K562 (cell line): ENCODE data around the gene ADAMTS14. TPM values are rescaled to one million over a fixed set of nuclear protein-coding genes. Genes with fewer than 3 reads are reported as not detected.

Experiments
- BRD9 ChIP-seq: fragments of 450-650 bp; IDR thresholded peaks from 2 replicates; pipeline ENCODE4 v1.6.1; 2018; ENCODE audit warnings: low read depth; ENCODE audit not compliant: partially characterized antibody
- CREBBP ChIP-seq: IDR thresholded peaks from one replicate; pipeline ENCODE4 v1.6.1; 2012; ENCODE audit warnings: low read depth, mild to moderate bottlenecking, control low read depth, inconsistent platforms, low read length
- DACH1 ChIP-seq: fragments of 450-650 bp; IDR thresholded peaks from 2 replicates; pipeline ENCODE4 v1.6.1; 2018; ENCODE audit not compliant: partially characterized antibody
- E2F6 ChIP-seq, 2 experiments: IDR thresholded peaks; 2 replicates each; pipeline ENCODE4 v1.6.1; 2011; ENCODE audit warnings: borderline replicate concordance in 1 of 2, control low read depth in 1 of 2, low read depth in 1 of 2, low read length in 1 of 2, mild to moderate bottlenecking in 1 of 2, mixed read lengths in 1 of 2, moderate library complexity in 1 of 2; ENCODE audit not compliant: insufficient read depth in 1 of 2, insufficient read length in 1 of 2, poor library complexity in 1 of 2, severe bottlenecking in 1 of 2; ENCODE audit errors: extremely low read depth in 1 of 2
- GATAD2B ChIP-seq: fragments of 450-650 bp; IDR thresholded peaks from 2 replicates; pipeline ENCODE4 v1.6.1; 2017; ENCODE audit warnings: mild to moderate bottlenecking, borderline replicate concordance
- HCFC1 ChIP-seq: IDR thresholded peaks from 2 replicates; pipeline ENCODE4 v1.6.1; 2012; ENCODE audit warnings: low read depth, low read length, improper control_type of control experiment
- JUND ChIP-seq, 2 experiments: IDR thresholded peaks; 2 replicates in 1 of 2; 3 replicates in 1 of 2; pipeline ENCODE4 v1.6.1; 2011; ENCODE audit warnings: borderline replicate concordance in 2 of 2, low read depth in 2 of 2, low read length in 2 of 2, improper control_type of control experiment in 1 of 2, missing biosample characterization in 1 of 2, missing genetic modification characterization in 1 of 2, missing genetic modification reagents in 1 of 2
- KDM1A ChIP-seq, 2 experiments: fragments of 450-650 bp; IDR thresholded peaks; 2 replicates each; pipeline ENCODE4 v1.6.1; 2016; ENCODE audit warnings: mild to moderate bottlenecking in 2 of 2
- LCOR ChIP-seq: sonication (generic); formaldehyde crosslinking; IDR thresholded peaks from 2 replicates; pipeline ENCODE4 v1.8.0; 2022; ENCODE audit warnings: mild to moderate bottlenecking, missing genetic modification reagents
- NR4A1 ChIP-seq, 2 experiments: fragments of 250-450 bp in 1 of 2; fragments of 450-650 bp in 1 of 2; sonication (Bioruptor Pico) in 1 of 2; IDR thresholded peaks; 2 replicates each; pipeline versions ENCODE4 v1.4.0 to v1.6.1; 2016 to 2020; ENCODE audit warnings: mild to moderate bottlenecking in 2 of 2, missing compliant biosample characterization in 1 of 2, missing genetic modification characterization in 1 of 2, moderate library complexity in 1 of 2
- SMAD3 ChIP-seq: fragments of 450-650 bp; formaldehyde crosslinking; conservative IDR thresholded peaks from 2 replicates; pipeline ENCODE4 v1.4.0; 2020; ENCODE audit warnings: mild to moderate bottlenecking
- SMAD4 ChIP-seq: fragments of 250-450 bp; sonication (Bioruptor Pico); conservative IDR thresholded peaks from 2 replicates; pipeline ENCODE4 v1.8.0; 2021; ENCODE audit warnings: inconsistent platforms, mild to moderate bottlenecking, moderate library complexity
- STAG1 ChIP-seq: sonication (generic); formaldehyde crosslinking; IDR thresholded peaks from 2 replicates; pipeline ENCODE4 v1.5.0; 2020; ENCODE audit warnings: missing genetic modification reagents, borderline replicate concordance
- STAT5A ChIP-seq: IDR thresholded peaks from 2 replicates; pipeline ENCODE4 v1.6.1; 2012; ENCODE audit warnings: low read length, inconsistent platforms, borderline replicate concordance
- TFAP4 ChIP-seq: sonication (generic); formaldehyde crosslinking; IDR thresholded peaks from 2 replicates; pipeline ENCODE4 v1.8.0; 2022; ENCODE audit warnings: missing genetic modification reagents, mild to moderate bottlenecking, moderate library complexity, borderline replicate concordance
- ZNF239 ChIP-seq: fragments of 250-450 bp; sonication (Bioruptor Pico); IDR thresholded peaks from 2 replicates; pipeline ENCODE4 v1.4.0; 2020; ENCODE audit warnings: mild to moderate bottlenecking
- ZNF584 ChIP-seq: fragments of 200-800 bp; sonication (Bioruptor generic); IDR thresholded peaks from 2 replicates; pipeline ENCODE4 v1.6.1; 2016; ENCODE audit warnings: low read depth, mild to moderate bottlenecking, missing genetic modification characterization, missing compliant biosample characterization
- ZNF586 ChIP-seq: fragments of 450-650 bp; formaldehyde crosslinking; conservative IDR thresholded peaks from 2 replicates; pipeline ENCODE4 v1.4.0; 2020; ENCODE audit warnings: mild to moderate bottlenecking, moderate library complexity
- ZNF589 ChIP-seq: fragments of 200-800 bp; sonication (Bioruptor generic); IDR thresholded peaks from 2 replicates; pipeline ENCODE4 v1.6.1; 2016; ENCODE audit warnings: low read depth, missing genetic modification characterization, missing compliant biosample characterization
- polyA plus RNA-seq, 8 experiments: library from polyadenylated mRNA; depleted of rRNA in 4 of 8; stranded (reverse) in 5 of 8; unstranded in 3 of 8; fragments of >200 nt; fragmentation: Nextera tagmentation in 2 of 8; fragmentation: Illumina TruSeq in 1 of 8; extraction: Ambion mirVana in 2 of 8; extraction: Trizol in 1 of 8; gene quantifications; 2 replicates each; pipeline versions ENCODE4 v1.2.1 to v1.2.3, GENCODE V29; 2011 to 2014; ENCODE audit warnings: inconsistent platforms in 1 of 8, missing spikeins in 1 of 8
- total RNA-seq, 7 experiments: library from RNA; depleted of rRNA in 6 of 7; stranded (reverse); fragments of >200 nt in 6 of 7; fragmentation: Illumina TruSeq in 2 of 7; extraction: Trizol in 2 of 7; gene quantifications; 2 replicates each; pipeline versions ENCODE4 v1.2.1 to v1.2.3, GENCODE V29; 2011 to 2021; ENCODE audit warnings: low replicate concordance in 1 of 7
- TF ChIP-seq, protein P1 (sequence below), 2 experiments: fragments of 250-450 bp in 1 of 2; fragments of 450-650 bp in 1 of 2; sonication (Bioruptor Pico) in 1 of 2; IDR thresholded peaks; 2 replicates each; pipeline versions ENCODE4 v1.6.1 to v1.8.0; 2016 to 2021; ENCODE audit warnings: mild to moderate bottlenecking in 2 of 2, moderate library complexity in 2 of 2, missing compliant biosample characterization in 1 of 2, missing genetic modification characterization in 1 of 2
- TF ChIP-seq, protein P2 (sequence below): fragments of 450-650 bp; formaldehyde crosslinking; IDR thresholded peaks from 2 replicates; pipeline ENCODE4 v1.4.0; 2020; ENCODE audit warnings: mild to moderate bottlenecking, moderate library complexity
- TF ChIP-seq, protein P3 (sequence below): fragments of 250-450 bp; sonication (Bioruptor Pico); IDR thresholded peaks from 2 replicates; pipeline ENCODE4 v1.8.0; 2021; ENCODE audit warnings: mild to moderate bottlenecking, moderate library complexity

The ADAMTS14 gene
- total and polyA plus RNA-seq, 9 of the 15 experiments (the other 6 are each of a cell fraction or from before 2014, with no cell fraction given): 0.04 to 37.4 (median 15.9) TPM

- no peak for TF ChIP-seq STAG1 (CRISPR knock-in tag)
- peak; percentile 92 for TF ChIP-seq ZNF589 (CRISPR knock-in tag)
- TF ChIP-seq TFAP4 (CRISPR knock-in tag): no peak
- TF ChIP-seq HCFC1: no peak
- TF ChIP-seq KDM1A (IDR thresholded peaks at IDR 0.05): no peak
- TF ChIP-seq BRD9: peak; percentile 92
- TF ChIP-seq, protein P1, sequence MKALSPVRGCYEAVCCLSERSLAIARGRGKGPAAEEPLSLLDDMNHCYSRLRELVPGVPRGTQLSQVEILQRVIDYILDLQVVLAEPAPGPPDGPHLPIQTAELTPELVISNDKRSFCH (CRISPR knock-in tag; IDR thresholded peaks at IDR 0.05): no peak
- TF ChIP-seq, protein P1 (tag; IDR thresholded peaks at IDR 0.05): peak; percentile 88
- peak; percentile 86 for TF ChIP-seq JUND (IDR thresholded peaks at IDR 0.05; ENCODE audit: borderline replicate concordance, low read depth, low read length)
- peak; percentile 83; the same call in 2 of the 3 replicates for TF ChIP-seq JUND (tag; IDR thresholded peaks at IDR 0.05; ENCODE audit: borderline replicate concordance, low read depth, low read length)
- TF ChIP-seq GATAD2B: no peak
- peak; percentile 82 for TF ChIP-seq SMAD3 (CRISPR knock-in tag)
- TF ChIP-seq CREBBP: no peak
- TF ChIP-seq LCOR (CRISPR knock-in tag): no peak
- no peak for TF ChIP-seq ZNF586 (CRISPR knock-in tag)
- no peak for TF ChIP-seq STAT5A
- TF ChIP-seq SMAD4 (CRISPR knock-in tag): peak; percentile 81
- TF ChIP-seq, protein P2, sequence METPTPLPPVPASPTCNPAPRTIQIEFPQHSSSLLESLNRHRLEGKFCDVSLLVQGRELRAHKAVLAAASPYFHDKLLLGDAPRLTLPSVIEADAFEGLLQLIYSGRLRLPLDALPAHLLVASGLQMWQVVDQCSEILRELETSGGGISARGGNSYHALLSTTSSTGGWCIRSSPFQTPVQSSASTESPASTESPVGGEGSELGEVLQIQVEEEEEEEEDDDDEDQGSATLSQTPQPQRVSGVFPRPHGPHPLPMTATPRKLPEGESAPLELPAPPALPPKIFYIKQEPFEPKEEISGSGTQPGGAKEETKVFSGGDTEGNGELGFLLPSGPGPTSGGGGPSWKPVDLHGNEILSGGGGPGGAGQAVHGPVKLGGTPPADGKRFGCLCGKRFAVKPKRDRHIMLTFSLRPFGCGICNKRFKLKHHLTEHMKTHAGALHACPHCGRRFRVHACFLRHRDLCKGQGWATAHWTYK (CRISPR knock-in tag): peak; percentile 60; the same call in 1 of the 2 replicates
- peak; percentile 82 for TF ChIP-seq ZNF584 (CRISPR knock-in tag)
- TF ChIP-seq, protein P3, sequence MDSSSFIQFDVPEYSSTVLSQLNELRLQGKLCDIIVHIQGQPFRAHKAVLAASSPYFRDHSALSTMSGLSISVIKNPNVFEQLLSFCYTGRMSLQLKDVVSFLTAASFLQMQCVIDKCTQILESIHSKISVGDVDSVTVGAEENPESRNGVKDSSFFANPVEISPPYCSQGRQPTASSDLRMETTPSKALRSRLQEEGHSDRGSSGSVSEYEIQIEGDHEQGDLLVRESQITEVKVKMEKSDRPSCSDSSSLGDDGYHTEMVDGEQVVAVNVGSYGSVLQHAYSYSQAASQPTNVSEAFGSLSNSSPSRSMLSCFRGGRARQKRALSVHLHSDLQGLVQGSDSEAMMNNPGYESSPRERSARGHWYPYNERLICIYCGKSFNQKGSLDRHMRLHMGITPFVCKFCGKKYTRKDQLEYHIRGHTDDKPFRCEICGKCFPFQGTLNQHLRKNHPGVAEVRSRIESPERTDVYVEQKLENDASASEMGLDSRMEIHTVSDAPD (CRISPR knock-in tag): no peak
- TF ChIP-seq NR4A1 (CRISPR knock-in tag; IDR thresholded peaks at IDR 0.05): peak; percentile 83; the same call in 1 of the 2 replicates
- TF ChIP-seq NR4A1 (tag; IDR thresholded peaks at IDR 0.05): peak; percentile 95
- TF ChIP-seq DACH1: peak; percentile 89
- TF ChIP-seq E2F6 (IDR thresholded peaks at IDR 0.05; ENCODE audit: borderline replicate concordance in 1 of 2, extremely low read depth in 1 of 2, insufficient read depth in 1 of 2, insufficient read length in 1 of 2, low read depth in 1 of 2, low read length in 1 of 2, poor library complexity in 1 of 2, severe bottlenecking in 1 of 2): peak; percentile 59 to 72
- peak; percentile 42; the same call in 1 of the 2 replicates for TF ChIP-seq ZNF239 (CRISPR knock-in tag)
Measured at GRCh38 chr10:70668454-70668970, 3.8 kb upstream of the ADAMTS14 start (continued).
